PFSK-1 (cell line): ENCODE results near the gene PANX2.

ENCODE experiments used
- POLR2AphosphoS5 ChIP-seq: IDR thresholded peaks from 2 replicates; pipeline ENCODE4 v1.6.1; 2012; ENCODE audit warnings: low read depth, mild to moderate bottlenecking, control low read depth, low read length, moderate library complexity
- TAF1 ChIP-seq: IDR thresholded peaks from 2 replicates; pipeline ENCODE4 v1.6.1; 2012; ENCODE audit warnings: low read length, control low read depth, borderline replicate concordance; ENCODE audit not compliant: insufficient read depth
- TF ChIP-seq, protein P1 (sequence below), 2 experiments: IDR thresholded peaks; 2 replicates each; pipeline versions ENCODE4 v1.6.1 to v1.8.0; 2011 to 2012; ENCODE audit warnings: low read depth in 2 of 2, low read length in 2 of 2, control low read depth in 1 of 2, inconsistent platforms in 1 of 2, mild to moderate bottlenecking in 1 of 2, moderate library complexity in 1 of 2; ENCODE audit not compliant: insufficient read depth in 1 of 2

DNA sequence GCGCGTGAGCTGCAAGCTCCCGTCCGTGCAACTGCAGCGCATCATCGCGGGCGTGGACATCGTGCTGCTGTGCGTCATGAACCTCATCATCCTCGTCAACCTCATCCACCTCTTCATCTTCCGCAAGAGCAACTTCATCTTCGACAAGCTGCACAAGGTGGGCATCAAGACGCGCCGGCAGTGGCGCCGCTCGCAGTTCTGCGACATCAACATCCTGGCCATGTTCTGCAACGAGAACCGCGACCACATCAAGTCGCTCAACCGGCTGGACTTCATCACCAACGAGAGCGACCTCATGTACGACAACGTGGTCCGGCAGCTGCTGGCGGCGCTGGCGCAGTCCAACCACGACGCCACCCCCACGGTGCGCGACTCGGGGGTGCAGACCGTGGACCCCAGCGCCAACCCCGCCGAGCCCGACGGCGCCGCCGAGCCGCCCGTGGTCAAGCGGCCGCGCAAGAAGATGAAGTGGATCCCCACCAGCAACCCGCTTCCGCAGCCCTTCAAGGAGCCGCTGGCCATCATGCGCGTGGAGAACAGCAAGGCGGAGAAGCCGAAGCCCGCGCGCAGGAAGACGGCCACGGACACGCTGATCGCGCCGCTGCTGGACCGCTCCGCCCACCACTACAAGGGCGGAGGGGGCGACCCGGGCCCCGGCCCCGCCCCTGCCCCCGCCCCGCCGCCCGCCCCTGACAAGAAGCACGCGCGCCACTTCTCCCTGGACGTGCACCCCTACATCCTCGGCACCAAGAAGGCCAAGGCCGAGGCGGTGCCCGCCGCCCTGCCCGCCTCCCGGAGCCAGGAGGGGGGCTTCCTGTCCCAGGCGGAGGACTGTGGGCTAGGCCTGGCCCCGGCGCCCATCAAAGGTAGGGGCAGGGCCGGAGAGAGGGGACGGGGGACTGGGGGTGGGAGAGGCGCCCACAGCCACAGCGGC lies 7.3 kb downstream of the PANX2 start:
- TF ChIP-seq TAF1 (no peak), POLR2AphosphoS5 (no peak)
- TF ChIP-seq, protein P1, sequence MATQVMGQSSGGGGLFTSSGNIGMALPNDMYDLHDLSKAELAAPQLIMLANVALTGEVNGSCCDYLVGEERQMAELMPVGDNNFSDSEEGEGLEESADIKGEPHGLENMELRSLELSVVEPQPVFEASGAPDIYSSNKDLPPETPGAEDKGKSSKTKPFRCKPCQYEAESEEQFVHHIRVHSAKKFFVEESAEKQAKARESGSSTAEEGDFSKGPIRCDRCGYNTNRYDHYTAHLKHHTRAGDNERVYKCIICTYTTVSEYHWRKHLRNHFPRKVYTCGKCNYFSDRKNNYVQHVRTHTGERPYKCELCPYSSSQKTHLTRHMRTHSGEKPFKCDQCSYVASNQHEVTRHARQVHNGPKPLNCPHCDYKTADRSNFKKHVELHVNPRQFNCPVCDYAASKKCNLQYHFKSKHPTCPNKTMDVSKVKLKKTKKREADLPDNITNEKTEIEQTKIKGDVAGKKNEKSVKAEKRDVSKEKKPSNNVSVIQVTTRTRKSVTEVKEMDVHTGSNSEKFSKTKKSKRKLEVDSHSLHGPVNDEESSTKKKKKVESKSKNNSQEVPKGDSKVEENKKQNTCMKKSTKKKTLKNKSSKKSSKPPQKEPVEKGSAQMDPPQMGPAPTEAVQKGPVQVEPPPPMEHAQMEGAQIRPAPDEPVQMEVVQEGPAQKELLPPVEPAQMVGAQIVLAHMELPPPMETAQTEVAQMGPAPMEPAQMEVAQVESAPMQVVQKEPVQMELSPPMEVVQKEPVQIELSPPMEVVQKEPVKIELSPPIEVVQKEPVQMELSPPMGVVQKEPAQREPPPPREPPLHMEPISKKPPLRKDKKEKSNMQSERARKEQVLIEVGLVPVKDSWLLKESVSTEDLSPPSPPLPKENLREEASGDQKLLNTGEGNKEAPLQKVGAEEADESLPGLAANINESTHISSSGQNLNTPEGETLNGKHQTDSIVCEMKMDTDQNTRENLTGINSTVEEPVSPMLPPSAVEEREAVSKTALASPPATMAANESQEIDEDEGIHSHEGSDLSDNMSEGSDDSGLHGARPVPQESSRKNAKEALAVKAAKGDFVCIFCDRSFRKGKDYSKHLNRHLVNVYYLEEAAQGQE (IDR thresholded peaks at IDR 0.05; ENCODE audit: insufficient read depth in 1 of 2, low read depth in 2 of 2, low read length in 2 of 2) = no peak
